ENCODE data around the gene SPDEF.

Gene SPDEF

DNA sequence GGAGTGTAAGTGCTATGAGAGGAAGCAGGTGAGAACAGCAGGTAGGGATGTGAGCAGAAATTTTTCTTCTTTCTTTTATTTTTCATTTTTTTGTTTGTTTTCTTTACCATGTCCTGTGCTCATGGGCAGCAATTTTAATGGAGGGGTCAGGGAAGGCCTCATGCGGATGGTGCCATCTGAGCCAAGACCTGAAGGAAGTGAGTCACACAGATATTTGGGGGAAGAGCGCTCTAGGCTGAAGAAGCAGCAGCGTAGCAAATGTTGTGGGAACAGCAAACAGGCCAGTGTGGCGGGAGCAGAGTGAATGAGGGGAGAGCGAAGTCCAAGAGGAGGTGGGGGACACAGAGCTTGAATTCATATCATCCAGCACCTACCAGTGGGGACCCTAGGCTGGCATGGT, 12.7 kb downstream of the SPDEF start:
- no peak for FAIRE-seq

DNA sequence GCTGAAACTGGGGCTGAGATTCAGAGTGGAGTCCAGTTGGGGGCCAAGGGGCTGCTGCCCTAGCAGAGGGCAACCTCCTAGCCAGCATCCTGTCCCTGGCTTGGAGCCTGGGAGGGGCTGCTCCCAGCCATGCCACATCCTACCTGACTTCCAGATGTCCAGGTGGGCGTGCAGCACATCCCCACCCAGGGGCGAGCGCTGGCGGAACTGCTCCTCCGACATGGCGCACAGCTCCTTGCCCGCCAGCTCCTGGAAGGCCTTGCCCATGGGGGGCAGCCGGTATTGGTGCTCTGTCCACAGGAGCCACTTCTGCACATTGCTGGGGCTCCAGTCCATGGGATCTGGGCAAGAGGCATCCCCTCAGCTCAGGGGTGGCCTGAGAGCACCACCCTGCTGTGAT, 15.3 kb downstream of the SPDEF start:
- FAIRE-seq = no peak

DNA sequence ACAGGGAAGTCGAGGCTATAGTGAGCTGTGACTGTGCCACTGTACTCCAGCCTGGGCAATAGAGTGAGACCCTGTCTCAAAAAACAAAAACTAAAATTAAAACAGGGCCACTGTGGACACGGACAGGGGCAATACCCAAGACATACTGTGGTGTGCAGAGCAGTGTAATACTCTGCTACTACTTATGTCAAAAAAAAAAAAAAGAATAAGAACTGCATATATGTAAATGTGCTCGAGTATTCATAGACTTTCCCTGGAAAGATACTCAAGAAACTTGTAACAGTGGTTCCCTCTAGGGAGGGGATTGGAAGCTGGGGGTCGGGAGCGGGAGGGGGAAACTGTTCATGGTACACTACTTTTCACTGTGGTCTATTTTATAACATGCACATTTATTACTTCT, 15.9 kb downstream of the SPDEF start:
- no peak for FAIRE-seq

DNA sequence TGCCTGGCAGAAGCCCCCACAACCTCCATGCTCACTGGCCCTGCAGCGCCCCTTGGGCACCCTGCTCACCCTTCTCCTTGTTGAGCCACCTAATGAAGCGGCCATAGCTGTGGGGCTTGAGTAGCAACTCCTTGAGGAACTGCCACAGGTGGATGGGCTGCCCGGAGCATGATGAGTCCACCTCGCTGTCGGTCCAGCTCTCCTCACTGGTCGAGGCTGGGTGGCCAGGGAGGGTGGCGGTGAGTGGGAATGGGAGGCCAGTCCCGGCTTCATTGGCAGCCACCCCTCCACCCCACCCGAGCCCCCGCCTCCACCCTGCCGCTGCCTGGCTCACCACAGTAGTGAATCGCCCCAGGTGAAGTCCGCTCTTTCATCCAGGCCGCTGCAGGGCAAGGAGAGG, 16.9 kb downstream of the SPDEF start:
- FAIRE-seq = no peak

DNA sequence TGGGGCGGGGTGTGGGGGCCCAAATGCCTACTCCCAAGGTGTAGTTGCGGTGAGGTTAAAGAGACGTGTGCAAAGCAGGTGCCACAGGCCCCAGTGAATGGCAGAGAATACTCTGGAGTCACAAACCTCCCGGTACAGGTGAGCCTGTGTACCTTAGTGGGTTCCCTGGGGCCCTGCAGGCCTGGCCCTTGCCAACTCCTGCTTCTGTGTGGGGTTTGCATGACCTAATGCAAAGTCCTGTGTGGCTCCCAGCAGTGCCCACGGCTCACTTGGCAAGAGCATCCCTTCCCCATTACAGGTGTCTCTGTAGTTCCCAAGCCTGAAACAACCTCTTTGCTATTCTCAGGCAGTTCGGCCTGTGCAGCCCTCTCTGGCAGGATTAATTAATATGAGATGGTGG, 17.5 kb downstream of the SPDEF start:
- FAIRE-seq = no peak

DNA sequence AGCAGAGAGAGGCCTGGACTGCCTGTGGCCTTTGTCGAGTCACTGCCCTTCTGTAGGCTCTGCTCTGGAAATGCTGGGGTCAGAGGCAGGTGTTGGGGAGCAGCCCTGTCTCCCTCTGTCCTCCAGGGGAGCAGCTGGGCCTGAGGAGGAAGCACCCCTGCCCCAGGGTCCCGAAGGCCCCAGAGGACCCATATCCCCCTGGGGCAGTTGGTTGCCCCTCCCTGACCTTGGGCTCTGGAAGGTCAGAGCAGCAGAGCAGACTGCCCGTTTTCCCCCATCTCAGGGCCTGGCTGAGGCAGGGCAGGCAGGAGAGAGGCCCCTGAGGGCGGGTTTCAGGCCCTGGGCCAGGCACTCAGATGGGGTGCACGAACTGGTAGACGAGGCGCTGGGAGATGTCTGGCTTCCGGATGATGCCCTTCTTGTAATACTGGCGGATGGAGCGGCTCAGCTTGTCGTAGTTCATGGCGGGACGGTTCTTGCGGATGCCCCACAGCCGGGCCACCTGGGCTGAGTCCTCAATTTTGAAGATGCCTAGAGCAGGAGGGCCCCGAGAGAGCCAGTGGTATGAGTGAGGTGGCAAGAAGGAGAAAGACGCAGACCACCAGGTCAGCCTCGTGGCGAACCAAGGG, 18.1 kb downstream of the SPDEF start:
- FAIRE-seq = no peak

DNA sequence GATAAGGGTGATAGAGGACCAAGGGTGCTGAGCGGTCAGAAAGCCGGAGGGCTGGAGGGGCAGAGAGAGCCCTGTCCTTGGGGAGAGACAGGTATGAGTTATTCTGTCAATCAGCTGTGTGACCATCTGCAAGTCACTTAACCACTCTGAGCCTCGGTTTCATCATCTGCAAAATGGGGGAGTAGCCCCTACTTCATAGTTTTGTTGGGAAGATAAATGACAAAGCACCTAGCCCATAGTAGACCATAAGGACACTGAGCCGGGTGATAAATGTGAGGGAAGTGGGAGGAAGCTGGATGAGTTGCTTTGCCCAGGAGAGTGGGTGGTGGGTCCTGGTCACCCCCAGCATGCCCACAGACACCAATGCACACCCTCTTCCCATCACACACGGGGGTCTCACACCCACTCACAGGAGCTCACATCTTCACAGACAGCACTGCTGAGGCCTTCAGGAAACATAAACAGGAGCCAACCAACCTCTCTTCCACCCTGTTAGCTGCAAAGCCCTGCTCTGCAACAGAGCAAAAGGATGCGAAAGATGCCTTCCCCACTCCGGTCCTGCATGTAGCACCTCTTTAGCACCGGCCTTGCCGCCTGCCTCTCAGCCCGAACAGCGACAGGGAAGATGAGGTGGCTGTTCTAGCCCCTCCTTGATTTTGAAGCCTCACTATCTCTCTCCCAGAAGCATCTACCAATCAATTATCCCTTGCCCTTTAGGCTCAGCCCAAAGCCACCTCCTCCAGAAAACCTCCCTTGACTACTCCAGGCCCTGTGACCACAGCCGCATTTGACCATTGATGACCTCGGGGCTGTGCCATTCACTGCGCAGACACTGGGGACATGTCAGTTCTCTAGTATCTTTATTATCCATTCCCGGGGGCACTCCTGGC, 18.9 kb downstream of the SPDEF start:
- no peak for FAIRE-seq

DNA sequence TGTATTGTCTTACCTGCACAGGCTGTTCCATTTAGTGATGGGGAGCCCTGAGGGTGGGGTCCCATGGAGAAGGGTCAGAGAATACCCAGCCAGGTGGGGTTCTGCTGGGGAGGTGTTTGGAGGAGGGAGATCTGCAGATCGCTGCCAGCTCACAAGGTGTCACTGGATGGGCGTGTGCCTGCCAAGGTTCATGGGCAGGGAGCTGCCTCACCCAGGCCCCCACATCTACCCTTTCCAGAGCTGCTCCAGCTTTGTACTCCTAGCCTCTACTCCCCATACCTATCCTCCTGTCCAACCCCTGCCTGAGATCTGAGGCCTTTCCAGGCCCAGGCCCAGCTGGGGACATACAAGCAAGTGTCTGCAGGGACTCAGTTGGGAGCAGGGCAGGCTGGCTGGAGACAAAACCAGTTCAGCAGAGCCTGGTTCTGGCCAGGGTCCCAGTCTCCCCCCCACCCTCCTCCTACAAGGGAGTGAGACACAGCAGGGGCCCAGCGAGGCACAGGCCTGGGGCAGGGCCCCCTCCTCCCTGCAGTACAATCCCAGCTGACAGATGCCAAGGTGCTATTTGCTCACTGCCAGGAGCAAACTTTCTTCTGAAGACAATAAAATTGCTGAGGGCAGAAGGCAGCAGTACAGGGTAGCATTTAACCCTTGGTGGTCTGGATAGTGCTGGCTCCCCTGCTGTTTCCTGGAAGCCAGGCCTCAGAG, 19.7 kb downstream of the SPDEF start:
- no peak for FAIRE-seq

DNA sequence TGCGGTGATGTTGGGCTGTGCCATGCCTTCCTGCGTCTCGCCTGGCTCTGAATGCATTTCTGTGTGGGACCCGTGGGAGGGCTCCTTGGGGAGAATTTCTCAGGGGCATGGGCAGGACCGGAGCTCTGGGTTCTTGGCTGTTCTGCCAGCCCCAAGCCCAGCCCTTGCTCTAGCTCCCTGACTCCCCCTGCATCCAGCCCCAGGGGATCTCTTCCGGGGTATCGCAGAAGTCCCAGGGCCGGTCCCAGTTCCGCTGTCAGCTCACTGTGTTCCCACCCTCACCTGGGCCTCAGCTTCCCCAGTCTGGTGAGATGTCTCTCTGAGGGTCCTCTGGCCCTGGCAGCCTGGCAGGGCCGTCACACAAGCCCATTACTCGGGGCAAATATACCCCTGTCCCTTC, 20.5 kb downstream of the SPDEF start:
- no peak for FAIRE-seq

DNA sequence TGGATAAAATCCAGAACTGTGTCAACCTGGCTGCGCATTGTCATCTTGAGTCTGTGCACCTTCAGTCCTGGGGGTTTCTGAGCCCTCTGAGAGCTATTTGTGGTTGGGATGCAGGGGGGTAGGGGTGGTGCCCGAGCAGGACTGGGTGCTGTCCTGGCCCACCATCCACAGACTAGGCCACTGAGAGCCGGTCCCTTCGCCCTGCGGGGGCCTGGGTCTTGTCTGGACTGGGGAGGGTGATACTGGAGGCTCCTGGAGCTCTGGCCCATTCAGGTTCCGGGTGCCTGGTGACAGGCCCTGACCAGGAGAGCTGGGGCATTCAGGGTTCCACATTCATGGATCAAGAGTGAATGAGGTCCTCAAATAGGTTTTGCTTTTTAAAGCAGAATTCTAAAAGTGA, 20.9 kb downstream of the SPDEF start:
- no peak for FAIRE-seq

DNA sequence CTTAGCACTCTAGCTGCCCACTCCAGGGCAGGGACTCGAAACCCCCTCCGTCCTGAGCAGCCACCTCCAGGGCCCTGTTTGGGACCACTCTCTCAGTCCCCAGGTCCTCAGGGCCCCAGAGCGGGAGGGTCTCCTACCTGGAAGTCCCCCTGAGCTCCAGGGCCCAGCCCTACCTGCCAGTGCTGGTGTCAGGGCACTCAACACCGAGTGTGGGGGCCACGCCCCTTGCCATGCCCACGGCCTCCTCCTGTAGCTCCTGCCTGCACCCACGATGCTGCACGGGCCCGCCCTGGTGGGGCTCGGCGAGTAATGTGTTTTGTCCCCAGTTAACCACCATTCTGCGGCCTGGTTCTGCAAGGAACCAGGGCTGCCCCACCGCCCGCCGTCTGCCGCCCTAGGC, 21.5 kb downstream of the SPDEF start:
- FAIRE-seq = no peak

DNA sequence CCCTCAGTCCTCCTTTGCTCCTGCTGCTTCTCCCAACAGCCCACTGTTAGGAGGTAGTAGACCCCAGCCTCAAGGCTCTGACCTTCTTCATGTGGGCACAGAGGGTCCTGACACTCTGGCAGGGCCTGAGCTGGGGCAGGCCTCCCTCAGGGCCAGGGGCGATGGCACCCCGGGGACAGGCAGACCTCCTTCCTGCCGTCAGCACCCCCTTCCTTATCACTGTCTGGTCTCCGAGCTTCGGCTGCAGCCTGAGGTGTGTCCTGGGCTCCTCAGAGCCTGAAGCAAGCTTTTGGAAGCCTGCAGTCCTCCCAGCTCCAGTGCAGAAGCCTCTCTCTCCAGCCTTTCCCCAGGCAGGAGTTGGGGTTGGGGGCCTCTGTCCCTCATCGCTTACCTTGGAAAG, 22.0 kb downstream of the SPDEF start:
- FAIRE-seq = no peak

DNA sequence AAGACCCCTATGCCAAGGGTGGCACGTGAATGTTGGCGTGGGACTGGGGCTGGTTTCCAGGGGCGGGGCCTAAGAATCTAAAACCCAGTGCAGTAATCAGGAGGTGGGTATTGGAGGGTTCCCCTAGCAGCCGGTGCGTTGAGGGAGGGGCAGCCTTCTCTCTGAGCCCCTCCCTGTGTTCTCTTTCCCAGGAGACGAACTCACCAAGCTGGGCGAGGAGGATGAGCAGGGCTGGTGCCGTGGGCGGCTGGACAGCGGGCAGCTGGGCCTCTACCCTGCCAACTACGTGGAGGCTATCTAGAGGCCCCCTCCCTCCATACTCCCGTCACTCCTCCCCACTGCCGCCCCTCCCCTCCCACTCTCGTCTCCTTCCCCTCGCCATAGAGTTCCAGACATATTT, 23.9 kb downstream of the SPDEF start:
- FAIRE-seq = no peak

DNA sequence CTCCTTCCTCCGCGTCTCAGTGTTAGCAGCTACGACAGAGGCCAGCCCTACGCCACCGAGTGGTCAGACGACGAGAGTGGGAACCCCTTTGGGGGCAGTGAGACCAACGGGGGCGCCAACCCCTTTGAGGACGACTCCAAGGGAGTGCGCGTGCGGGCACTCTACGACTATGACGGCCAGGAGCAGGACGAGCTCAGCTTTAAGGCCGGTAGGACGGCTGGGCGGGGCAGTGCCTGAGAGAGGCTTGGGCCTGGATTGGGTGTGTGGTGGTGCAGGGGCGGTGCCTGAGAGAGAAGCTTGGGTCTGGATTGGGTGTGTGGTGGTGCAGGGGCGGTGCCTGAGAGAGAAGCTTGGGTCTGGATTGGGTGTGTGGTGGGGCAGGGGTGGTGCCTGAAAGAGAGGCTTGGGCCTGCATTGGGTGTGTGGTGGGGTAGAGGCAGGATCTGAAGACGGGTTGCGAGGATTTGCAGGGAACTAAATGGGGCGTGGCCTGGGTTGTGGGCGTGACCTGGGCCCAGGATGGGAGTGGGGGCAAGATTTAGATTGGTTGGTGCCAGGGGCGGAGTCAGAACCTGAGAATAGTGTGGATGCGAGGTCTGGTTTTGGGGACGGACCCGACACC, 24.4 kb downstream of the SPDEF start:
- no peak for FAIRE-seq

DNA sequence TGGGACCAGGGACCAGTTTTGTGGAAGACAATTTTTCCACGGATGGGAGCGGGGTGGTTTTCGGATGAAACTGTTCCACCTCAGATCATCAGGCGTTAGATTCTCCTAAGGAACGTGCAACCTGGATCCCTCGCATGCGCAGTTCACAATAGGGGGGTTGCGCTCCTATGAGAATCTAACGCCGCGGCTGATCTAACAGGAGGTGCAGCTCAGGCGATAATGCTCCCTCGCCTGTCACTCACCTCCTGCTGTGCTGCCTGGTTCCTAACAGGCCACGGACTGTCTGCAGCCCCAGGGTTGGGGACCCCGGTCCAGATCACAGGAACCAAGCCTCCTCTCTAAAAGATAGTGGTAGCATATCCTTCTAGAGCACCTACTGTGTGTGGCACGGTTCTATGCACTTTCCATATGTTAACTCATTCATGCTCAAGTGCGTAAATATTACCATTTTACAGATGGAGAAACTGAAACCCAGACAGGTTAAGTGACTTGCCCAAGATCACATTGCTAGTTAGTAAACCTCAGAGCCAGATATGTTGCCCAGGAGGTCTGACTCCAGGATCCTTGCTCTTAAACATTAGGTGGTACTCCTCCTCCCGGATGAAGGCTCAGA, 25.3 kb downstream of the SPDEF start:
- no peak for FAIRE-seq

DNA sequence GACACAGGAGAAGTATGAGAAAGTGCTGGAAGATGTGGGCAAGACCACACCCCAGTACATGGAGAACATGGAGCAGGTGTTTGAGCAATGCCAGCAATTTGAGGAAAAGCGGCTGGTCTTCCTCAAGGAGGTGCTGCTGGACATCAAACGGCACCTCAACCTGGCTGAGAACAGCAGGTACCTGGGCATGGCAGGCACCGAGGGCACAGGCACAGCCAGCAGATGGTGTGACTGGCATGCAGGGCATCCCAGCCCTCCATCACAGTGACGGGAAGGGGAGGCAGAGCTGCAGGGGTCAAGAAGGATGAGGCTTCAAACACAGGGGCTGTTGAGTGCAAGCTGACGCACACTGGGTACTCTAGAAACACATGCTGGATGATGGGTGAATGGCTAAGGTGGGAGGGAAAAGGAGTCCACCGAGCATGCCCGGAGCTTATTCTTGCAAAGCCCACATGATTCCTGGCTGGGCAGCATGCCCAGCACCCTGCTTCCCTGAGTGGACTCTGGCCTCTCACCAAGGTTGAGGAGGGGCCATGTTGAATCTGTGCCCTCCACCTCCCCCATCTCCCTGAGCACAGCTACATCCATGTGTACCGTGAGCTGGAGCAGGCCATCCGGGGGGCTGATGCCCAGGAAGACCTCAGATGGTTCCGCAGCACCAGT, 26.3 kb downstream of the SPDEF start:
- no peak for FAIRE-seq

DNA sequence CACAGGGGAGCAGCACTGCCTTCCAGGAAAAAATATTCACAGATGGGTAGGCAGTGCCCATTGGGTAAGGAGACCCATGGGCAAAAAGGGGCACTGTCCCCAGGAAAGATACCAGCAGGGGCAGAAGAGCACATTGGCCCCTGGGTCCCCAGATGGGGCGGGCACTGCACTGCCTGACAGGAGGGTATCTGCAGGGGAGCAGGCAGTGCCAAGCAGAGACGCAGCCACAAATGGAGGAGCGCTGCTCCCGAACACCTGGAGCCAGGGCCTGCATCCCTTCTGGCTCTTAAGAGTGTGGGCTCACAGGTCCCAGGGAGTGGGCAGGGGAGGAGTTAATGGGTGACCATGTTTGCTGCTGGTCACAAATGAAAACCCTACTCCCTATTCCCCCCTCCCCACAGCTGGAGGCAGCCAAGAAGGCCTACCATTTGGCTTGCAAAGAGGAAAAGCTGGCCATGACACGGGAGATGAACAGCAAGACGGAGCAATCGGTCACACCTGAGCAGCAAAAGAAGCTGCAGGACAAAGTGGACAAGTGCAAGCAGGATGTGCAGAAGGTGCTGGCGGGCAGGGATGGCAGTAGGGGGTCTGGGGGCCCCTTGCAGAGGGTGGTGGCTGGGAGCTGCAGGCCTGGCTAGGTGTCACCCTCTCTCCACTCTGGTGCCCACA, 27.0 kb downstream of the SPDEF start:
- FAIRE-seq = no peak

DNA sequence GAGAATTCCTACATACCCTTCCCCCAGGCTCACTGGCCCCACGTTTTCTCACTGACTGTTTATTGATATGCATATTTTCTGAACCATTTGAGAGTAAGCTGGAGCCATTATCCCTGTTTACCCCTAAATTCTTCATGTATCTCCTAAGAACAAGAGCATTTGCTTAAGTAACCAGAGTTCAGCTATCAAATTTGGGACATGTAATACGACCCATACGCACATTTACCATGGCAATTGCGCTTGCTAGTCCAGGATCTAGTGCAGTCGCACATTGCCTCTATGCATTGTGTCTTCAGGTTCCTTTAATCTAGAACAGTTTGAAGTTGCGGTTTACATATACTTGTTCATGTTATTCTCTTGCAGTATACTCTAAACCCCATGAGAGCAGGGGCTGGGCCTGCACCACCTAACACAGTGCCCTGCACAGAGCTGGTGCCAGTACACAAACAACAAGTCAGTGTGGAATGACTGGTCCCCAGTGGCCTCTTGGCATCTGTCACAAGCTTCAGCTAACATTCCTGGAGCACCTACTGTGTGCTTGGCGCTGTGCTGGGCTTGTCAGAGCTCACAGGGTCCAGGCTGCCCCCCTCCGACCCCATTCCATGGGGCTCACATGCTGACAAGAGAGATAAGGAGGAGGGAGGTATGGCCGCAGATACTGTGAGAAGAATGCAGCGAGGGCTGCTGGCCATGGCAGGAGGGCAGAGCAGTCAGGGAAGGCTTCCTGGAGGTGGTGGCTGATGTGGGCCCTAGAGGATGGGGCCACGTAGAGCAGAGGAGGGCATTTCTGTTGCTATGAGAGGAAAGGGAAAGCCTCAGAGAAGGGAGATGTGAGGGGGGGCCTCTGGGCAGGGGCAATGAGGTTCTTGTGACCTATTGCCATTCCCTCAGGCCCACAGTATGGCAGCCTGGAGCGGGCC, 28.1 kb downstream of the SPDEF start:
- no peak for FAIRE-seq

DNA sequence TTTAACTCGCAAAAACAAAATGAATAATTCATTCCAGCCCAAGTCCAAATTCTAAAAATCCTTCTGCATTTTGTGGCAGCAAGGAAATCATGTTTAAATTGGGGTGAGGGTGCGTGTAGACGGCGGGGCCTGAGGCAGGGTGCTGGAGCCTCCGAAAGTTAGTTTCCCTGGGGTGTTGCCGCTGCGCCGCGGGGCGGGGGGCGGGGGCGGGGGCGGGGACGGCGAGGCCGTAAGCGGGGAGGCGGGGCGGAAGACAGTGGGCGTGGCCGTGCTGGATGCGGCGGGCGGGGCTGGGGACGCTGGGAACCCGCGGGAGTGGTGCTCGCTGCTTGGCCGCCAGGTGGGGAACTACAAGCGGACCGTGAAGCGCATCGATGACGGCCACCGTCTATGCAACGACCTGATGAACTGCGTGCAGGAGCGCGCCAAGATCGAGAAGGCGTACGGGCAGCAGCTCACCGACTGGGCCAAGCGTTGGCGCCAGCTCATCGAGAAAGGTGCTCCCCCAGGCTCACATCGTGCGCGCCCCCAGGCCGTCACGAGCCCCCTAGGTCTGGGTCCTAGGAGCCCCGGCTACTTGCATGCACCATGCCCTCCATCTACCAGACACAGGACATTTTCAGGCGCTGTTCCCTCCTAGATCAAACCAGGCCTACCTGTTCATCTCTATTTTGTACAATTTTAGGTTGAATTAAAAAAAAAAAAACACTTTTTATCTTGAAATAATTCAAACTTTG, 29.0 kb downstream of the SPDEF start:
- FAIRE-seq = no peak

All from endometrium (tissue), 2 donors.